Inflammatory macrophage treated with lipopolysaccharide for 1 hour (primary cell): ENCODE data around the gene AJUBA.
"Not testable (repeated sequence)": the region's sequence is repeated elsewhere in the genome, so short reads cannot be mapped to it uniquely, and the experiment has no call there.

Source experiments
- DNase-seq, 2 donors: peaks; one replicate each; pipeline ENCODE4 v3.0.0-alpha.2; 2020 to 2022

Gene AJUBA

DNA sequence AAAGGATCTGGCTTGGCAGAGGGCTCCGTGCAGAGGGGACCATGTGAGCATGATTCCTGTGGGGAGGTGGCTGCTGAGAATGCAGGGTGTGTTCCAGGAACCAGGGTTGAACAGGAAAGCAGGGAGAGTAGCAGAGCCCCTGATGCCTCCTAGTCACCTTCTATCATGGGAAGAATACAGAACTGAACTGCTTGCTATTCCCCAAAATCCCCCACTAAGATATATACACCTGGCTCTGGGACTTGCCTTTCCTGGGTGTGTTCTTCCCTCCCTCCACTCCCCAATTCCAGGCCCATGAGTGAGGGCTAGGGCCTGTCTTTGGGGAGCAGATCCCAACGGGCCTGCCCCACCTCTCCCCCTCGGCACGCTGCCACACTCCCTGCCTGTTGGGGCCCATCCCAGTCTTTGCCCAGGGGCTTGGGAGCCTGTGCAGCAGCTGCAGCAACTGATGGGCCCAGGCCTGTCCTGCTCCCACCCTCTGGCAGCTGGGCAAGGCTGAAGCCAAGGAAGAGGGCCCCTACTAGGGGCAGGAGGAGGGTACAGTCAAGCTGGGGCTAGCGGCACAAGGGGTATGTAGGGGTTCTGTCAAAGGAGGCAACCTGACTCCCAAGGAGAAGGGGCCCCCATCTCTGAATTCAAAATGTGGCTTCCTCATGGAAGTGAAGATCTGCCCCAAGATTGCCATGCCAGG, 3.2 kb downstream of the AJUBA start:
- no peak for DNase-seq

DNA sequence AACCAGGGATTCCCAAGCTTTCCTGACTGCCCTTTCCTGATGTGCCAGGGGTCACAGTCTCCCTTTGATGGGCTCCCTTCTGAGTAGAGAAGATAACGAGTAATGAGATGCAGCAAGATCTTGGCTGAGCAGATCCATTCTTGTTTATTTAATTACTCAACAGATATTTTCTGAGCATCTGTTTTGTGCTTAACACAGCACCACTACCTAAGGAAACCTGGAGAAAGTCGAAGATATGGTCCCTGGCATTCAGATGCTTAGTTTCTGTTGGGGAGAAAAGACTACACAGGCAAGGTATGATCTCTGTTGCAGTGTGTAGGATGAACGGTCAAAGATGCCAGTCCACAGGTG, 3.9 kb downstream of the AJUBA start:
- DNase-seq = no peak

DNA sequence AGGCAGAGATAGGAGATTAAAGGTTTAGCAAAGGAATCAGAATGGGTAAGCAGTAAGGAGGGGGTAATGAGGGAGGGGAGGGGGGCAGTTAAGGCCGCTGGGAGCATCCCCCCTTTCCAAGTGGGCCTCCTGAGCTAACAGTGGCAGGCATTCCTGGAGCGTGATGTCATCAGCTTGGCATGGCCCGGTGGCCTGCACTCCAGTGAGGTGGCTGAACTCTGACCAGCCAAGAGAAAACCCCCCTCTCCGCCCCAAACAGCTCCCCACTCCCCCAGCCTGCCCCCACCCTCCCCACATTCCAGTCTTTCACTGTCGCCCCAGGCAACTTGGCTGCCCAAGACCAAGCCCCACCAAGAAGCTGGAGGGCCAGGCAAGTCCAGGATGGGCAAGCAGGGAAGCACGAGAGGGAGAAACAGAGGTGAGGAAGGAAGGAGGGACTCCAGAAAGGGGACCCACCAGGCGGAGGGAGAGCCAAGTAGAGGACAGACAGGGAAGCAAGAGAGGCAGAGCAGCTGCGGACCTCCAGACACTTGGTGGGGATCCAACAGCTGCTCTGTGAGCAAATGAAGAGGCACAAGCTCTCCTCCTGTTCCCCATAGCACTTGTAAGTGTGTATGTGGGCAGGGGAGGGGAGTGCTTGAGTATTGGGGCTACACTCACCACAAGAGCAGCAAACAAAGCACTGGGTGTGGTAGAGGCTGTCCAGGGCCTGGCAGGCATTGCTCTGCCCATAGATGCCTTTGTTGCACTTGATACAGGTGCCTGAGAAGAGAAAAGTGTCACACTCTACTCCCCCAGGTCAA, 4.5 kb downstream of the AJUBA start:
- DNase-seq = no peak

DNA sequence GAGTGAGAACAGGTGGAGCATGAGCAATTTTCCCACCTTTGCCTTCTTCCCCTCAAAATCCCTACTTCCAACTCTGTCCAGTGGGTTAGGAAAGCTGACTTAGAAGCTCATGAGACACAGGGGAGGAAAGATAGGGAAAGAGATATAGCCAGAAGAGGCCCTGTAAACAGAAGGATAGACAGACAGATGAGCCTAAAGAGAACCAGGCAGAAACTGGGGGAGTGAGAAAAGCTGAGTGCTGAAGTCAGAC, 5.0 kb downstream of the AJUBA start:
- DNase-seq = no peak

DNA sequence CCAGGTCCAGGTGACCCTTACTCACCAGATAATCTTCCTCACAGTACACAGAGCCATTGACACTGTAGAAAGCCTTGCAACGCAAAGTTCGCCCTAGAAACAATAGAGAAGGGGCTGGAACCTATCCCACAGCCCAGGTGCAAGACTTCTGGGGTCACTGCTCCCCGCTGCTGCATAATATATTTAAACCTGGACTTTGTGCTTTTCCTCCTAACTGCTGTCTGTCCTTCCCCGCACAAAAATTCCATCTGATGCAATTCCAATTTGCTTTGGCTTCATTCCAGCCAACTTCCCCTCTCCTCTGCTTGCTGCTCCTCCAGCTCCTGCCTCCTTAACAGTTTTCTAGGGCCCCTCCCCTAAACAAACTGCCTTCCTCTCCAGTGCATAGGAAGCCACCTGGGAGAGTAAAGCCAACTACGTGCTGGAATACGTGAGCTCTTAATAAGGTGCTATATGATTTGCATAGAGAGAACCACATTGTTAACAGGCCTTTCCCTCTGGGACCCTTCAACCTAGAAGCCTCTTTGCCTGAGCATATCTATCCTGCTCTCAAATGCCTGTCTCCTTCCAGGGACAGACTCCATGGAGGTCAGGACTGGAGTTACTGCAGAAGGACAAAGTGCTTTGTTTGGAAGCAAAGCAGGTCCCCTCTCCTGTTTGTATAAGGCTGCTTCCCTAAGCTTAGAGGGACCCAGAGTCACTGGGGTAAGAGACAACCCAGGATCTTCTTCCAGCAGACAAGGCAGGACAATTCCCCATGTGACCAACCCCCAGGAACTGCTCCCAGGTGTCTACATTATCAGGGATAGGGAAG, 5.5 kb downstream of the AJUBA start:
- DNase-seq = peak; percentile 28 to 42

DNA sequence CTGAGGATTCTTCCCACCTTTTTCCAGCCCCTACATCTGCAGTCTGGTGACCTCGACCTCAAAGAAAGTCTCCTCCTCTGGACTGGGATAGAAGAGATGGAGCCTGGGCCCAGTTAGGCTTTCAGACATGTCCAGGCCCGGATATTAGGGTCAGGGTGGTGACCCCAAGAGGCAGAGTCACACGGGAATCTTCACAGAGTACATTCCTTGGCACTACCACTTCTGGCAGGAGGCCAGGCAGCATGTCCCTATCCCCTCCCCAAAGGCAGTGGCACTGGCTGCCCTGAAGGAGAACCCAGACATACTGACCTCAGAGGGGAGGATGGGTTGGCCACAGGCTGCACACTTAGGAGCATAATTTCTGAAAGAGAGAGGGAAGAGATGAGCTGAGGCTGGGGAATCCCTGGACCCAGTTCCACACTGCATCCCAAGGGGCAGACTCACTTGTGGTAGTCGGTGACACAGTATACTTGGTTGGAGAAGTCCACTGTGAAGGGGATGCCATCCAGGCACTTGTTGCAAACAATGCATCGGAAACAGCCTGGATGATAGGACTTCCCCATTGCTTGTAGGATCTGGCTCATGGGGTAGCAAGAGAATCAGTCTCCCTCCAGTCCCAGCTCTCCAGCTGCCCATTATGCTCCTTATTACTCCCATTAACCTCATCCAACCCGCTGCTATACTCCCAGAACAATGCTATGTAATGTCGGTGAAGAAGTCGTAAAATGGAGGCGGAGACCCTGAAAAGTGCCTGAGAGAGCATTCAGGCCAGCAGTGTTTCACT, 7.6 kb downstream of the AJUBA start:
- no peak for DNase-seq

DNA sequence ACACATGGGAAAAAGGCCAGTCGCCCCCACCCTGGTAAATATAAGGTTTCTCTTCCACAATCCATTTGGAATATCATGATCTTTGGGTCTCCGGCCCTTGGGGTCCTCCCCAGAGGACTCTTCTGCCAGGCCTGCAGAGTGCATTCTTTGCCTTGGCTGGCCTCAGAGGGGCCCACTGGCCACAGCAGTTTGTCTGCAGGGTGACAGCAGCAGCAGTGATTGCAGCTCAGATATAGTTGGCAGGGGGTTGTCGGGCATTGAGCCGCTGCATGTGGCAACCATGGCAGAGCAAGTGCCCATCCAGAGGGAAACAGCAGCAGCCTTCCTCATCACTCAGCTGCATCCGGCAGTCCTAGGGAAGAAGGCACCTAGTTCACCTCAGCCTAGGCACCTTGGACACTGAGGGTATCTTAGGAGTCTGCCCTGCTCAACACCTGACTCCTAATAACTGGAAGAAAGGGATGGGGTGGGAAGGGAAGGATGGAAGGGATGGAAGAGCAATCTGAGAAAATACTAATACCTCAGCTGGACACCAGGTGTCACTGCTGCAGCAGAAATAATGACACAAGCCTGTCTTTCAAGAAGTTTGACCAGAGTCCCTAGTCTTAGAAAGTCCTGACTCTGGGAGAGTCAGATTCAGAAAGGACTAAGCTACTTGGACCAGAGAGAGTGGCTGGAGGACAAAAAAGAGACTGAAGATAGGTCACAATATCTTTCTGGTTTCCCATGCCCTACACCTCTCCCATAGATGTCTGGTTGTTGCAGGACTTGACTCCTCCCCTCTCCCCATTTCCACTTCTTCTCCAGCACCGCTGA, 8.9 kb downstream of the AJUBA start:
- peak; percentile 32 to 76 for DNase-seq

DNA sequence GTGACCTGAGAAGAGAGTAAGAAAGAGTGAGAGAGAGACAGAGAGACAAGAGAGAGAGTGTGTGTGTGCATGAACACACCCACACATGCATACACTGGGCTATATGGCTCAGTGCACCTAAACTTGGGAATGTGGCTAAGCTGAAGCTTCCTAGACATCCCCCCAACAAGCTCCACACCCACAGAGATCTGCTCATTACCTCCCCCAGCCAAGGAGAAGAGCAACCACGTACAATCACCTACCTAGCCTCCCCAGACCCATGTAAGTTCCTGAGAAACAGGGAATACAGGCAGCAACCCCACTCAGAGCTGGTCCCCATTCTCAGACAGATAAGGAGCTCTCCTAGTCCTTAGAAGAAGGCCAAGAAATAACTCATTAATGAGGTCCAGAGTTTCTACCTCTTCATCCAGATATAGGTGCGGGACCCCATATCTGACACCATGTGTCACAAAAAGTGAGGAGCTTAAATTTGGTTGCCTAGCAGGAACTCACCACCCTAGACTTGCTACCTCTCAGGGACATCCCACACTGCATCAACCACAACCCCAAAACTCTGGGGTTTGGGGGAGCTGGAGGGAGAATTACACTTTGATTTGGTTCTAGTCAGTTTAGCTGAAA, 9.9 kb downstream of the AJUBA start:
- DNase-seq = no peak

DNA sequence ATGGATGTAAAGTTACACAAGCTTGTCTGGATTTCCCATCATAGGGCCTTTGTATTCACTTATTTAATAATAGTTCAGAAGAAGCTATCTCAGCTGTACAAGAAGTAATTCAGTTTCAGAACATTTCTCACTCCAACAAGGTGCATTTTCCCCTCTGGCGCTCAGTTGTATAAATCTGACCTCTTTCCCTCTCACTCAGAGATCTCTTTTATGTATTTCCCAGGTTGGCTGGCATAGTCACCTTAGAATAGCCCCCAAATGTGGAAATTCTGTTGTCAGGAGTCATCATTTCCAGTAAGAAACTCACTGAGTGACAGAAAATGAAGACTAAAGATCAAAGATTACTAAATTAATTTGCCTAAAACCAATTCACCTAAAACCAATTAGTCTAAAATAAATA, 11.2 kb downstream of the AJUBA start:
- DNase-seq = no peak

DNA sequence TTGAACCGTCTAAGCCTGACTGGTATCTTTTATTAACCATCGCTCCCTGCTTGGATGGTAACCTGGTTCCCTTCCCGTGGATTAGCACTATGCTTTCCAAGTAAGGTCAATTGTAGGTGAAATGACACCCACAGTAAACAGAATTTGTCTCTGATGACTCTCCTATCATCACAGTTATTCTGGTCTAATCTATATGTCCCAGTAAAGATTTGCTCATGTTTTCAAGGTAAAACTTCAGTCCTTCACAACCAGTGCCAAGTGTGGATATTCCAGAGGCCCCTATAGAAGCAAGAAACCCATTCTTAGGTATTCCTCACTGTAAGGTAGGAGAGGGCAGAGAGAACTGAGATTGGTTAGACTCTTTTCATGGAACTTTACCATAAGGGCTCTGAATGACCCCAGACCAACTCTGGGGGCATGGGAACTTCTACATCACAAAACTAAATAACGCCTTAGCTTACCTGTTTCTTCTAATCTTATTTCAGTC, 15.5 kb downstream of the AJUBA start:
- DNase-seq = no peak

DNA sequence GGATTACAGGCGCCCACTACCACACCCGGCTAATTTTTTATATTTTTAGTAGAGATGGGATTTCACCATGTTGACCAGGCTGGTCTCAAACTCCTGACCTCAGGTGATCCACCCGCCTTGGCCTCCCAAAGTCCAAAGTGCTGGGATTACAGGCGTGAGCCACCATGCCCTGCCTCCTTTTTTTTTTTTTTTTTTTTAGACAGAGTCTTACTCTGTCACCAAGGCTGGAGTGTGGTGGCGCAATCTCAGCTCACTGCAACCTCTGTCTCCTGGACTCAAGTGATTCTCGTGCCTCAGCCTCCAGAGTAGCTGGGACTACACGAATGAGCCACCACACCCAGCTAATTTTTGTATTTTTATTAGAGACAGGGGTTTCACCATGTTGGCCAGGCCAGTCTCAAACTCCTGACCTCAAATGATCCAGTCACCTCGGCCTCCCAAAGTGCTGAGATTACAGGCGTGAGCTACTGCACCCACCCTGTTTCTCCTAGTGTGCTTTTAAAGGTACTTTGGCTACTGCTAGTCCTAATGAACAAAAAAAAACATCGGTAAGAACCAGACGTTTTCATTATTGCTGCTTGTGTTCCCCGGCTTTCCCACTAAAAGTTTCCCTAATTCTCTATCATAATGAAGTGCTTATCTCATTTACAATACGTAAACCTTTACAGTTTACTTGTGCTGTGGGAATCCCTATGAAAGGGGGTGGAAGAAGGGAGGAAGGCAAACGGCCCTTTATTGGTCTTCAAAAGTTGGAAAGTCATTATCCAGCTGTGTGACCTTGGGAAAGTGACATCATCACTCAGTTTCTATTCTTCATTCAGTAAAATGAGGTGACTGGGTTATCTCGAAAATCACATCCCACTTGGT, 16.2 kb downstream of the AJUBA start:
- not testable (repeated sequence) for DNase-seq

DNA sequence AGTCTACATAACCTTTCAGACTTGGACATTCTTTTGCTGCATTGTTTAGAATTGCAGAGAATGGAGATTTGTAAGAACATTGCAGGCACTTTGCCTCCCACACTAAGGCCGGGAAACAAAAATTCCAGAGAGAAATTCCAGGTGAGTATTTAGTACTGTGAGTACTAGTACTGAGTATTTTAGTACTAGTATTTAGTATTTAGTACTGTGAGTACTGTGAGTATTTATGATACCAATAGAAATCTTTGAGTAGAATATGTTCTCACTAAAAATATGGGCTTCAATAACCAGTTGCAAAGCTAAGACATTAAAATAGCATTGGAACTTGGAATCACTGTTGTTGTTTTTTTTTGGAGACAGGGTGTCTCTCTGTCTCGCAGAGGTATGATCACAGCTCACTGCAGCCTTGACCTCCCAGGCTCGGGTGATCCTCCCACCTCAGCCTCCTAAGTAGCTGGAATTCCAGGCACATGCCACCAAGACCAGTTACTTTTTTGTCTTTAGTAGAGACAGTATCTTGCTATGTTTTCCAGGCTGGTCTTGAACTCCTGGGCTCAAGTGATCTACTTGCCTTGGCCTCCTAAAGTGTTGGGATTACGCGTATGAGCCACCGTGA, 20.2 kb downstream of the AJUBA start:
- DNase-seq = no peak

DNA sequence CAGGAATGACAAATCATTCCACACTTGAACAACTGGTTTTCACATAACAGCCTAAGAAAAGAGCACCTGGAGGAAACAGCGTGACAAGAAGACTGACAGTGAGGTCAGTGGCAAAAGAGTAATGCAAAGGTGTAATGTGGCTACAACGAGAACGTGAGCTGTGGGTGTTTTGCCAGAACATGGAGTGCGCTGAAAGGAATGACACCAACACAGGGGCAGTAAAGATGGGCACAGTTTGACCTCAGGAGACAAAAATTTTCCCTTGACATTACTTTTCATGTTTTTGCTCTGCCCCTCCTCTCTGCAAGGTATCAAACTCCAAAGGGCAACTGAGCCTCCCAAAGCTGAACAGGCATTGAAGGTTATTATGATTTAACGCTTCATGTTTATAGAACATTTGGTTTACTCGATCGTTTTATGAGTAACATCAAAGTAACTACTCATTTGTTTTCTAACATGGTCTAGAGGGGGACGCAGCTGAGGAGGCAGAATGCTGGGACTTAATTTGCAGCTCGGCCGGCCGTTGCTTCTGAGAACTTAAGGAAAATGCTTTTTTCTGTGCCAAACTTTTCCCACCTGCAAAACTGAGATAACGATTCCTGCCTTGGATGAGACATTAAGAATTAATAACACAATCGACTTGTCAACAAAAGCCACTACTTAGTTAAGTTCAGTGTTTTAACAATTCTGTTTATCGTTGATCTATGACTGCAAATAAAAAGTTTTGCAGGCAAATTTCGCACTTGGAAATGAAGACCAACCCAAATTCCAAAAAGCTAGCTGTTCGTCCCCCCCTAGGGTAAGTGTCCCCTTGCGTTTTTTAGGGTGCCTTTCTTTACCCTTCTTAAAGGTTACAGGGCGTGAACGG, 26.4 kb downstream of the AJUBA start:
- DNase-seq = no peak

DNA sequence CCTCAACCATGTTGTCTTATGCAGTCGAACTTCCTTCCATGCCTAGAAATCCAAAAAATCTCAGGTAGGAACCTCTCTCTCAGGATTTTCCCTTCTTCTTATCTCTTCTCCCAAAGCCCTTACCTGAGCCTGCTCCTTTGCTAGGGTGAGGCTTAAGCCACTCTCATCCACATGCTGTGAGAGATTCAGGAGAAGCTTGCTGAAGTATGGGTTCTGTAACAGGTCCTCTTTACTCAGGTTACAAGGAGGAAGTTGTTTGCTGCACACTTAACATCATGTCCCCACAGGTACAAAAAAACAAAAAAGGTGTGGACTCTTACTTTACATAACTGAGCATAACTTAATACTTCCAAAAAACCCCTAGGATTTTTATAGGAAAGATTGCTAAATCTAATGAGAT, 29.9 kb downstream of the AJUBA start:
- no peak for DNase-seq

DNA sequence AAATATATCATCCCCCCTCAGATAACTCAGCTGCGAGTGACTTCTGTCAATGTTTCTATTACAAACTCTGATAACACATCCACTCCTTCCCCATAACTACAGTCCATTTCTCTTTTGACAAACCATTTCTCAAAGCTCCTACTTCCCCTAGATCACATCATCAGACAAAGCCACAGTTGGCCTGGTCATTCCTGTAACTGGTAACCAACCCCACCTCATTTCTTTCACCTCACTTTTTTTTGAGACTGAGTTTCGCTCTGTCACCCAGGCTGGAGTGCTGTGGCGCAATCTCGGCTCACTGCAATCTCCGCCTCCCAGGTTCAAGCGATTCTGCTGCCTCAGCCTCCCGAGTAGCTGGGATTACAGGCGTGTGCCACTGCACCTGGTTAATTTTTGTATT, 30.6 kb downstream of the AJUBA start:
- peak; percentile 15 to 46 for DNase-seq

DNA sequence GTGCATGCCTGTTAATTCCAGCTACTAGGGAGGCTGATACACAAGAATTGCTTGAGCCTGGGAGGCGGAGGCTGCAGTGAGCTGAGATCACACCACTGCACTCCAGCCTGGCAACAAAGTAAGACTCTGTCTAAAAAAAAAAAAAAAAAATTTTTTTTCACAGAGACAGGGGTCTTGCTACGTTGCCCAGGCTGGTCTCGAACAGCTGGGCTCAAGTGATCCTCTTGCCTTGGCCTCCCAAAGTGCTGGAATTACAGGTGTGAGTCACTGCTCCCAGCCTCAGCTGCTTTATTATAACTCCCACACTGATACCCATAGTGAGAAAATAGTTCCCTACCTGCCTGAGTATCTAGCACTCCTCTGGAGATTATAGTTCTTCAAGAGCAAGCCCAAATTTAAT, 36.7 kb downstream of the AJUBA start:
- DNase-seq = no peak

DNA sequence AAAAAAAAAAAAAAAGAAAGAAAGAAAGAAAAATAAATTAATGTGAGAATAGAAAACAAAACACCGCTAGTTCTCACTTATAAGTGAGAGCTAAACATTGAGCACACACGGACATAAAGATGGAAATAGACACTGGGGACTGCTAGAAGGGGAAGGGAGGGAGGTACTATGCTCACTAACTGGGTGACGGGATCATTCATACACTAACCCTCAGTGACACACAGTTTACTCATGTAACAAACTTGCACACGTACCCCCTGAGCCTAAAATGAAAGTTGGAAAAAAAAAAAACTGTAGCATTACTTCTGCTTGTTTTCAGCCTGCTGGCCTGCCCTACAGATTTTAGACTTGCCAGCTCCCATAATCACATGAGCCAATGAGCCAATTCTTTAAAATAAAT, 42.7 kb downstream of the AJUBA start:
- no peak for DNase-seq

DNA sequence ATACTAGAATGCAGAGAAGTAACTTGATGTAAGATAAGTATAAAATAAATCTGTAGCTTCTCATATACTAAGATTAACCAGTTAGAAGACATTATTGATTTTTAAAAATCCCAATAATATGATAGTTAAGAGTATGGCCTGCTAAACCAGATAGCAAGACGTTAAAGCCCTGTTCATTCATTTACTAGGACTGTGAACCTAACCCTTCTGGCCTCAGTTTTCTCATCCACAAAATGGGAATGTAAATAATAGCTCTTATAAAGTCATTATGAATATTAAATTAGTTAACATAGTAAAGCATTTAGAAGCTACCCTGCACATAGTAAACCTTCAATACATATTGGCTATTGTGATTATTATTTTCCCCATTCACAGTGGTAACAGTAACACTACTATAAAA, 47.2 kb downstream of the AJUBA start:
- DNase-seq = no peak

DNA sequence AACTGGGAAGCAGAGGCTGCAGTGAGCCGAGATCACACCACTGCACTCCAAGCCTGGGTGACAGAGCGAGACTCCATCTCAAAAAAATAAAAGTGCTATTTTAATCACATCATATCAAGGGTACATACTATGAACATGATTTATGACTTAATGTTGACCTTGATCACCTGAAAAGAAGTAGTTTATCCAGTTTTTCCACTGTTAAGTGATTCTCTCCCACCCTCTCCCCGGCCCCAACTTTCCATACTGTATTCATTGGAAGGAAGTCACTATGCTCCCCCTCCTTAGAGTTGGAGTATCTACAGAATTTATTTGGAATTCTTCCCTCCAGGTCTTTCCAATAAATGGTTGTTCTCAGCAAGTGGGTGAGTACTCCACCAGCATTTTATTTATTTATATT, 50.2 kb downstream of the AJUBA start:
- DNase-seq = no peak
